Activated gamma-delta T cell treated with Interleukin-2 at 50 U/mL for 16 hours (primary cell): Measurements from ENCODE around the gene ARSB.

Experiments
- DNase-seq: peaks from one replicate; pipeline ENCODE4 v3.0.0-alpha.2; 2020

ARSB gene

GRCh38 chr5:78829811-78830527, 155.1 kb downstream of the ARSB start:
- DNase-seq = no peak

GRCh38 chr5:78827725-78828124, 157.4 kb downstream of the ARSB start:
- DNase-seq = no peak

GRCh38 chr5:78824831-78825281, 160.3 kb downstream of the ARSB start:
- DNase-seq = no peak

- no peak for DNase-seq
Measured at GRCh38 chr5:78823196-78823595, 161.9 kb downstream of the ARSB start.

- DNase-seq = no peak
Measured at GRCh38 chr5:78821536-78822021, 163.5 kb downstream of the ARSB start.

- no peak for DNase-seq
Measured at GRCh38 chr5:78819707-78820106, 165.4 kb downstream of the ARSB start.

- no peak for DNase-seq
Measured at GRCh38 chr5:78819166-78819565, 165.9 kb downstream of the ARSB start.

- DNase-seq = no peak
Measured at GRCh38 chr5:78816143-78816765, 168.9 kb downstream of the ARSB start.

- no peak for DNase-seq
Measured at GRCh38 chr5:78813906-78814530, 171.1 kb downstream of the ARSB start.

- DNase-seq = no peak
Measured at GRCh38 chr5:78813286-78813685, 171.8 kb downstream of the ARSB start.

- no peak for DNase-seq
Measured at GRCh38 chr5:78811866-78812265, 173.2 kb downstream of the ARSB start.

GRCh38 chr5:78811121-78811817, 173.8 kb downstream of the ARSB start:
- DNase-seq = no peak

GRCh38 chr5:78810098-78810920, 174.8 kb downstream of the ARSB start:
- no peak for DNase-seq

- DNase-seq = no peak
Measured at GRCh38 chr5:78809444-78809843, 175.7 kb downstream of the ARSB start.

GRCh38 chr5:78808818-78809217, 176.3 kb downstream of the ARSB start:
- no peak for DNase-seq

GRCh38 chr5:78808380-78808779, 176.7 kb downstream of the ARSB start:
- no peak for DNase-seq

GRCh38 chr5:78806544-78806943, 178.6 kb downstream of the ARSB start:
- DNase-seq = no peak

- DNase-seq = no peak
Measured at GRCh38 chr5:78805474-78806124, 179.5 kb downstream of the ARSB start.

GRCh38 chr5:78804995-78805394, 180.1 kb downstream of the ARSB start:
- no peak for DNase-seq

- DNase-seq = no peak
Measured at GRCh38 chr5:78803941-78804340, 181.2 kb downstream of the ARSB start.

- no peak for DNase-seq
Measured at GRCh38 chr5:78803353-78803752, 181.8 kb downstream of the ARSB start.

GRCh38 chr5:78801413-78801812, 183.7 kb downstream of the ARSB start:
- DNase-seq = no peak
